ENCODE data around the gene DTX4.

Gene DTX4

GRCh38 chr11:59216641-59217564, 45.0 kb downstream of the DTX4 start:
- peak in 1 of 3 donors; percentile 10 for DNase-seq (ENCODE audit: low read depth in 2 of 3, low spot score in 1 of 3)

GRCh38 chr11:59218319-59218718, 46.4 kb downstream of the DTX4 start:
- no peak for DNase-seq (ENCODE audit: low read depth in 2 of 3, low spot score in 1 of 3)

GRCh38 chr11:59218893-59219292, 47.0 kb downstream of the DTX4 start:
- DNase-seq (ENCODE audit: low read depth in 2 of 3, low spot score in 1 of 3): no peak

- no peak for DNase-seq (ENCODE audit: low read depth in 2 of 3, low spot score in 1 of 3)
These were observed 47.9 kb downstream of the DTX4 start for GRCh38 chr11:59219836-59220235.

- no peak for DNase-seq (ENCODE audit: low read depth in 2 of 3, low spot score in 1 of 3)
These were observed 49.5 kb downstream of the DTX4 start for GRCh38 chr11:59221441-59221840.

- DNase-seq (ENCODE audit: low read depth in 2 of 3, low spot score in 1 of 3): no peak
These were observed 50.6 kb downstream of the DTX4 start for GRCh38 chr11:59222464-59223060.

- no peak for DNase-seq (ENCODE audit: low read depth in 2 of 3, low spot score in 1 of 3)
These were observed 51.2 kb downstream of the DTX4 start for GRCh38 chr11:59223177-59223576.

- DNase-seq (ENCODE audit: low read depth in 2 of 3, low spot score in 1 of 3): no peak
These were observed 51.7 kb downstream of the DTX4 start for GRCh38 chr11:59223611-59224010.

GRCh38 chr11:59224351-59224928, 52.5 kb downstream of the DTX4 start:
- no peak for DNase-seq (ENCODE audit: low read depth in 2 of 3, low spot score in 1 of 3)

- no peak for DNase-seq (ENCODE audit: low read depth in 2 of 3, low spot score in 1 of 3)
These were observed 53.1 kb downstream of the DTX4 start for GRCh38 chr11:59225017-59225416.

- no peak for DNase-seq (ENCODE audit: low read depth in 2 of 3, low spot score in 1 of 3)
These were observed 54.5 kb downstream of the DTX4 start for GRCh38 chr11:59226396-59226795.

GRCh38 chr11:59240322-59240721, 68.4 kb downstream of the DTX4 start:
- DNase-seq (ENCODE audit: low read depth in 2 of 3, low spot score in 1 of 3): no peak

GRCh38 chr11:59243633-59244032, 71.7 kb downstream of the DTX4 start:
- DNase-seq (ENCODE audit: low read depth in 2 of 3, low spot score in 1 of 3): no peak

GRCh38 chr11:59247531-59248227, 75.7 kb downstream of the DTX4 start:
- DNase-seq (ENCODE audit: low read depth in 2 of 3, low spot score in 1 of 3): no peak

GRCh38 chr11:59249535-59249934, 77.6 kb downstream of the DTX4 start:
- no peak for DNase-seq (ENCODE audit: low read depth in 2 of 3, low spot score in 1 of 3)

- no peak for DNase-seq (ENCODE audit: low read depth in 2 of 3, low spot score in 1 of 3)
These were observed 81.1 kb downstream of the DTX4 start for GRCh38 chr11:59253001-59253400.

GRCh38 chr11:59254286-59254685, 82.4 kb downstream of the DTX4 start:
- DNase-seq (ENCODE audit: low read depth in 2 of 3, low spot score in 1 of 3): no peak

- no peak for DNase-seq (ENCODE audit: low read depth in 2 of 3, low spot score in 1 of 3)
These were observed 83.3 kb downstream of the DTX4 start for GRCh38 chr11:59255281-59255680.
